GM12801 (cell line): ENCODE measurements around the gene BRI3BP.

Experiments
- CTCF ChIP-seq: IDR thresholded peaks from one replicate; pipeline ENCODE4 v1.5.1; 2011; ENCODE audit warnings: control low read depth; ENCODE audit not compliant: insufficient read length; ENCODE audit errors: extremely low read depth

The BRI3BP gene

GRCh38 chr12:125025606-125026235 is 32.3 kb downstream of the BRI3BP start:
- no peak for TF ChIP-seq CTCF

- TF ChIP-seq CTCF, result no peak
Observed at GRCh38 chr12:125028106-125028505, 34.7 kb downstream of the BRI3BP start.

- TF ChIP-seq CTCF, result no peak
Observed at GRCh38 chr12:125029761-125030358, 36.4 kb downstream of the BRI3BP start.

- no peak for TF ChIP-seq CTCF
Observed at GRCh38 chr12:125032466-125033152, 39.2 kb downstream of the BRI3BP start.

GRCh38 chr12:125033288-125033687 is 39.8 kb downstream of the BRI3BP start:
- TF ChIP-seq CTCF, result no peak

- TF ChIP-seq CTCF, result no peak
Observed at GRCh38 chr12:125038976-125039625, 45.7 kb downstream of the BRI3BP start.

- no peak for TF ChIP-seq CTCF
Observed at GRCh38 chr12:125049093-125049458, 55.6 kb downstream of the BRI3BP start.
